Prostate gland (tissue), 2 donors: ENCODE data around the gene MAD1L1. TPM values are rescaled to one million over a fixed set of nuclear protein-coding genes. Genes with fewer than 3 reads are reported as not detected.
"Not testable (repeated sequence)": the region's sequence is repeated elsewhere in the genome, so short reads cannot be mapped to it uniquely, and the experiment has no call there.

ENCODE experiments used
- DNase-seq: peaks from one replicate; pipeline ENCODE4 v3.0.0-alpha.2; 2019; ENCODE audit warnings: low spot score
- H3K27ac ChIP-seq, 2 donors: fragments of 200-600 bp; sonication (generic); 2 replicates each; pipeline ENCODE4 v1.5.1; 2017 to 2019
- H3K27me3 ChIP-seq: fragments of 200-600 bp; sonication (generic); replicated peaks from 2 replicates; pipeline ENCODE4 v1.5.1; 2019; ENCODE audit not compliant: insufficient read depth
- H3K36me3 ChIP-seq, 2 donors: fragments of 200-600 bp; sonication (generic); 1 replicate in 1 of 2; 2 replicates in 1 of 2; pipeline versions ENCODE4 v1.5.1 to v1.8.1; 2017 to 2019
- H3K4me1 ChIP-seq: fragments of 200-600 bp; sonication (generic); replicated peaks from 2 replicates; pipeline ENCODE4 v1.5.1; 2019
- H3K4me3 ChIP-seq, 2 donors: fragments of 200-600 bp; sonication (generic); 2 replicates each; pipeline ENCODE4 v1.5.1; 2017 to 2019
- H3K9me3 ChIP-seq: fragments of 200-600 bp; sonication (generic); 2 replicates; pipeline ENCODE4 v1.5.1; 2017
- CTCF ChIP-seq, 4 experiments: fragments of 200-600 bp in 2 of 4; fragments of 450-650 bp in 2 of 4; sonication (generic) in 2 of 4; IDR thresholded peaks; 1 replicate in 3 of 4; 2 replicates in 1 of 4; pipeline ENCODE4 v1.5.1; 2016 to 2019; ENCODE audit warnings: antibody characterized with exemption in 4 of 4, mild to moderate bottlenecking in 2 of 4, moderate library complexity in 2 of 4
- POLR2A ChIP-seq: fragments of 450-650 bp; IDR thresholded peaks from one replicate; pipeline ENCODE4 v1.6.1; 2016; ENCODE audit warnings: antibody characterized with exemption, mild to moderate bottlenecking
- POLR2AphosphoS5 ChIP-seq: sonication (generic); formaldehyde crosslinking; IDR thresholded peaks from one replicate; pipeline ENCODE4 v1.6.1; 2017; ENCODE audit warnings: antibody characterized with exemption
- WGBS: methylation state at CpG from one replicate; pipeline ENCODE4 v1.1.5; 2018; 5-methylcytosine and 5-hydroxymethylcytosine counted together
- intact Hi-C: fragments of 100-400 bp; cut with DNase I; formaldehyde crosslinking; loops from one replicate; pipeline ENCODE4 v1.14.2; 2022
- total RNA-seq, 2 donors: library from RNA; depleted of rRNA; stranded (reverse); fragments of >200 nt; gene quantifications; one replicate each; pipeline ENCODE4 v1.1.0, GENCODE V29; 2016

Gene MAD1L1
- total RNA-seq, 2 donors from 2014 or later: 79.3 to 91.9 TPM

GRCh38 chr7:1971946-1972654 lies 260.6 kb downstream of the MAD1L1 start:
- Histone ChIP-seq H3K36me3 (peaks cover 0 to 5% of the 10 kb centered on the region in 2 donors), H3K4me1 (no peaks in the 10 kb centered on the region), H3K9me3 (no peaks in the 10 kb centered on the region), H3K27ac (no peak overlapping the region), H3K4me3 (no peak overlapping the region), H3K27me3 (no peaks in the 10 kb centered on the region)
- TF ChIP-seq POLR2A (no peak), CTCF (IDR thresholded peaks at IDR 0.05) (no peak), POLR2AphosphoS5 (no peak)
- intact Hi-C loops: no loop called here
- DNase-seq: no peak
- 96% methylated on average over 15 of the region's 15 CpGs for WGBS

GRCh38 chr7:1970895-1971294 lies 261.9 kb downstream of the MAD1L1 start:
- H3K36me3 ChIP-seq: no peaks in the 10 kb centered on the region
- TF ChIP-seq POLR2A (no peak), CTCF (IDR thresholded peaks at IDR 0.05) (no peak), POLR2AphosphoS5 (no peak)
- H3K9me3 ChIP-seq: no peaks in the 10 kb centered on the region
- H3K4me1 ChIP-seq: no peaks in the 10 kb centered on the region
- WGBS: 96% methylated on average over 19 of the region's 19 CpGs
- H3K27ac ChIP-seq: no peak overlapping the region
- intact Hi-C loops: no loop called here
- no peak overlapping the region for H3K4me3 ChIP-seq
- no peak for DNase-seq
- no peaks in the 10 kb centered on the region for H3K27me3 ChIP-seq

- H3K4me1 ChIP-seq, intact Hi-C loops, H3K4me3 ChIP-seq, H3K27ac ChIP-seq, H3K27me3 ChIP-seq, H3K9me3 ChIP-seq, H3K36me3 ChIP-seq, DNase-seq: not testable (repeated sequence)
- WGBS: 96% methylated on average over 10 of the region's 10 CpGs
Observed at GRCh38 chr7:1970285-1970660, 262.5 kb downstream of the MAD1L1 start.

- Histone ChIP-seq H3K4me1 (no peaks in the 10 kb centered on the region), H3K9me3 (no peaks in the 10 kb centered on the region), H3K36me3 (no peaks in the 10 kb centered on the region), H3K27ac (no peak overlapping the region), H3K27me3 (no peaks in the 10 kb centered on the region), H3K4me3 (no peak overlapping the region)
- WGBS: 70% methylated on average over 8 of the region's 8 CpGs
- intact Hi-C loops: no loop called here
- no peak for DNase-seq
- TF ChIP-seq POLR2A: no peak
Observed at GRCh38 chr7:1969459-1970284, 263.1 kb downstream of the MAD1L1 start.

- Histone ChIP-seq H3K27ac (no peak overlapping the region), H3K36me3 (no peaks in the 10 kb centered on the region), H3K27me3 (no peaks in the 10 kb centered on the region), H3K9me3 (no peaks in the 10 kb centered on the region), H3K4me3 (no peak overlapping the region), H3K4me1 (no peaks in the 10 kb centered on the region)
- DNase-seq: no peak
- intact Hi-C loops: no loop called here
- 95% methylated on average over 35 of the region's 36 CpGs for WGBS
- TF ChIP-seq POLR2AphosphoS5 (no peak), POLR2A (no peak), CTCF (IDR thresholded peaks at IDR 0.05) (no peak)
Observed at GRCh38 chr7:1968397-1969111, 264.2 kb downstream of the MAD1L1 start.
